B cell (primary cell): ENCODE data around the gene CALD1. TPM values are rescaled to one million over a fixed set of nuclear protein-coding genes. Genes with fewer than 3 reads are reported as not detected.

Experiments
- ATAC-seq: fragments of 200-7000 bp; cut with Tn5 transposase; one replicate; pipeline ENCODE4 v1.10.0; 2021; ENCODE audit warnings: low read depth, mild to moderate bottlenecking, moderate number of reproducible peaks, moderate library complexity
- CTCF ChIA-PET: fragments of 350-600 bp; sonication (Branson Sonifier 250); formaldehyde crosslinking; loops from one replicate; lab custom pipeline; 2021; ENCODE audit warnings: antibody characterized with exemption, inconsistent platforms; lab: Charles Lee
- POLR2A ChIA-PET: fragments of 350-600 bp; sonication (Branson Sonifier 250); formaldehyde crosslinking; loops from one replicate; lab custom pipeline; 2021; ENCODE audit warnings: antibody characterized with exemption; lab: Charles Lee
- DNase-seq: peaks from one replicate; pipeline ENCODE4 v3.0.0; 2013
- H2AFZ ChIP-seq: 2 replicates; pipeline ENCODE4 v1.6.1; 2012; ENCODE audit warnings: mild to moderate bottlenecking, low read depth, low read length; ENCODE audit not compliant: insufficient read depth, poor library complexity, severe bottlenecking
- H3K27ac ChIP-seq, 2 donors: 1 replicate in 1 of 2; 2 replicates in 1 of 2; pipeline ENCODE4 v1.5.1; 2012 to 2013; ENCODE audit warnings: low read length in 2 of 2, mild to moderate bottlenecking in 2 of 2, moderate library complexity in 1 of 2
- H3K27me3 ChIP-seq, 4 experiments: fragments of 200-600 bp in 1 of 4; sonication (generic) in 1 of 4; replicated peaks in 1 of 4; 1 replicate in 2 of 4; 2 replicates in 2 of 4; pipeline versions ENCODE4 v1.6.1 to v1.7.0; 2013 to 2016; ENCODE audit warnings: low read length in 3 of 4, mild to moderate bottlenecking in 2 of 4, mixed read lengths in 1 of 4, moderate library complexity in 1 of 4; ENCODE audit not compliant: insufficient read depth in 4 of 4, control insufficient read depth in 3 of 4; ENCODE audit errors: control extremely low read depth in 1 of 4
- H3K36me3 ChIP-seq, 2 experiments: replicated peaks in 1 of 2; 1 replicate in 1 of 2; 2 replicates in 1 of 2; pipeline versions ENCODE4 v1.6.1 to v1.7.1; 2013; ENCODE audit warnings: low read length in 1 of 2; ENCODE audit not compliant: insufficient read depth in 2 of 2, control insufficient read depth in 1 of 2; ENCODE audit errors: control extremely low read depth in 1 of 2, extremely low read depth in 1 of 2
- H3K4me1 ChIP-seq, 2 donors: fragments of 200-600 bp in 1 of 2; sonication (generic) in 1 of 2; 1 replicate in 1 of 2; 2 replicates in 1 of 2; pipeline versions ENCODE4 v1.5.1 to v1.6.1; 2013 to 2017; ENCODE audit warnings: low read length in 2 of 2; ENCODE audit not compliant: control insufficient read depth in 2 of 2, insufficient read depth in 2 of 2
- H3K4me2 ChIP-seq: replicated peaks from 2 replicates; pipeline ENCODE3; 2012; ENCODE audit warnings: mild to moderate bottlenecking, low read depth, low read length; ENCODE audit not compliant: poor library complexity, severe bottlenecking
- H3K4me3 ChIP-seq, 5 experiments: fragments of 200-600 bp in 1 of 5; sonication (generic) in 1 of 5; 1 replicate in 3 of 5; 2 replicates in 2 of 5; pipeline versions ENCODE4 v1.5.1 to v1.7.0; 2011 to 2016; ENCODE audit warnings: low read length in 4 of 5, mild to moderate bottlenecking in 4 of 5, low read depth in 2 of 5, control low read depth in 1 of 5, moderate library complexity in 1 of 5; ENCODE audit not compliant: insufficient read depth in 1 of 5; ENCODE audit errors: control extremely low read depth in 1 of 5, extremely low read depth in 1 of 5
- H3K79me2 ChIP-seq: fragments of 200-600 bp; sonication (generic); one replicate; pipeline ENCODE4 v1.6.0; 2016; ENCODE audit warnings: low read length; ENCODE audit not compliant: control insufficient read depth, insufficient read depth
- H3K9ac ChIP-seq: fragments of 200-600 bp; sonication (generic); 2 replicates; pipeline ENCODE4 v1.6.1; 2017; ENCODE audit warnings: mild to moderate bottlenecking, low read length, moderate library complexity
- H3K9me3 ChIP-seq, 3 donors: one replicate each; pipeline versions ENCODE4 v1.6.1 to v1.7.1; 2013; ENCODE audit warnings: low read length in 2 of 3; ENCODE audit not compliant: control insufficient read depth in 2 of 3, insufficient read depth in 1 of 3; ENCODE audit errors: control extremely low read depth in 1 of 3
- H4K20me1 ChIP-seq: 2 replicates; pipeline ENCODE4 v1.6.0; 2012; ENCODE audit warnings: mild to moderate bottlenecking, low read length; ENCODE audit not compliant: insufficient read depth, control insufficient read depth, poor library complexity, severe bottlenecking
- H3K27ac Mint-ChIP-seq: one replicate; pipeline ENCODE4 v1.8.0; 2021; ENCODE audit warnings: mixed read lengths
- H3K27me3 Mint-ChIP-seq: one replicate; pipeline ENCODE4 v1.8.0; 2021; ENCODE audit warnings: mixed read lengths
- H3K4me1 Mint-ChIP-seq: one replicate; pipeline ENCODE4 v1.8.0; 2021; ENCODE audit warnings: mixed read lengths
- H3K4me3 Mint-ChIP-seq: one replicate; pipeline ENCODE4 v1.8.0; 2021; ENCODE audit warnings: mixed read lengths
- H3K9me3 Mint-ChIP-seq: one replicate; pipeline ENCODE4 v1.8.0; 2022; ENCODE audit warnings: mixed read lengths; ENCODE audit not compliant: insufficient read depth
- CTCF ChIP-seq: fragments of 200-600 bp; IDR thresholded peaks from one replicate; pipeline ENCODE4 v1.8.0; 2022; ENCODE audit warnings: antibody characterized with exemption, mild to moderate bottlenecking
- EZH2 ChIP-seq: IDR thresholded peaks from 2 replicates; pipeline ENCODE4 v1.6.1; 2012; ENCODE audit warnings: borderline replicate concordance, low read depth, mild to moderate bottlenecking, moderate library complexity, low read length; ENCODE audit not compliant: insufficient read depth, poor library complexity, severe bottlenecking
- WGBS: methylation state at CpG from one replicate; pipeline ENCODE4 v1.1.5; 2013; ENCODE audit warnings: missing lambda C conversion rate; ENCODE audit not compliant: insufficient coverage; 5-methylcytosine and 5-hydroxymethylcytosine counted together
- intact Hi-C: fragments of 100-400 bp; cut with micrococcal nuclease; formaldehyde crosslinking; loops from one replicate; pipeline ENCODE4 v1.10.0; 2022
- polyA plus RNA-seq: library from polyadenylated mRNA; depleted of rRNA; stranded (reverse); fragments of >200 nt; gene quantifications from 2 replicates; pipeline ENCODE4 v1.2.3, GENCODE V29; 2012
- total RNA-seq, 2 donors: library from RNA; stranded (reverse); fragments of 120-200 nt in 1 of 2; gene quantifications; 1 replicate in 1 of 2; 2 replicates in 1 of 2; pipeline versions ENCODE4 v1.2.3 to v1.2.4, GENCODE V29; 2013 to 2022

Gene CALD1
- total and polyA plus RNA-seq, 2 donors (not counting 1 experiment from before 2014, with no cell fraction given), result 0.18 to 0.69 TPM

- Histone ChIP-seq H2AFZ (no peak overlapping the region), H4K20me1 (no peaks in the 10 kb centered on the region), H3K36me3 (no peaks in the 10 kb centered on the region), H3K4me1 (no peaks in the 10 kb centered on the region), H3K79me2 (no peaks in the 10 kb centered on the region), H3K4me3 (no peak overlapping the region), H3K4me2 (no peak overlapping the region), H3K9me3 (no peaks in the 10 kb centered on the region), H3K27ac (no peak overlapping the region), H3K27me3 (no peaks in the 10 kb centered on the region), H3K9ac (no peak overlapping the region)
- Mint-ChIP-seq H3K4me3 (no peak overlapping the region), H3K4me1 (no peaks in the 10 kb centered on the region), H3K9me3 (no peaks in the 10 kb centered on the region), H3K27ac (no peak overlapping the region), H3K27me3 (peaks cover 24% of the 10 kb centered on the region)
- ATAC-seq (no peak), DNase-seq (no peak)
- ChIA-PET CTCF (interaction anchor here (0.7 kb wide), 1 partner anchor 260 kb away, joined by 3 read pairs; no protein-coding TSS in a partner anchor), POLR2A (no interaction called here)
- no peak for TF ChIP-seq CTCF
- TF ChIP-seq EZH2, result no peak
- intact Hi-C loops, result no loop called here
- WGBS, result no CpG with 5 or more reads among the region's 1 CpG
Observed at GRCh38 chr7:134870781-134871180, 91.3 kb downstream of the CALD1 start.

- no peak overlapping the region for H3K27ac ChIP-seq
- no peak overlapping the region for H3K4me3 ChIP-seq
- H3K9me3 ChIP-seq, result peaks cover 0 to under 1% (median 0%) of the 10 kb centered on the region in 3 donors
- Mint-ChIP-seq H3K4me1 (no peaks in the 10 kb centered on the region), H3K27me3 (peaks cover 26% of the 10 kb centered on the region), H3K4me3 (no peak overlapping the region), H3K27ac (no peak overlapping the region), H3K9me3 (no peaks in the 10 kb centered on the region)
- intact Hi-C loops, result no loop called here
- TF ChIP-seq EZH2 (no peak), CTCF (no peak)
- ChIA-PET POLR2A (interaction anchor here (0.6 kb wide), 1 partner anchor 79 kb away, joined by 3 read pairs; no protein-coding TSS in a partner anchor), CTCF (no interaction called here)
- no peaks in the 10 kb centered on the region for H3K4me1 ChIP-seq
- H2AFZ ChIP-seq, result no peak overlapping the region
- WGBS, result no CpG with 5 or more reads among the region's 6 CpGs
- H3K27me3 ChIP-seq, result no peaks in the 10 kb centered on the region
- no peaks in the 10 kb centered on the region for H4K20me1 ChIP-seq
- H3K36me3 ChIP-seq, result no peaks in the 10 kb centered on the region
- no peak overlapping the region for H3K9ac ChIP-seq
- ATAC-seq (no peak), DNase-seq (no peak)
- no peak overlapping the region for H3K4me2 ChIP-seq
- H3K79me2 ChIP-seq, result no peaks in the 10 kb centered on the region
Observed at GRCh38 chr7:134873253-134873652, 93.8 kb downstream of the CALD1 start.
